Hepatocyte (in vitro differentiated cells): ENCODE data around the gene RAB8A. TPM values are rescaled to one million over a fixed set of nuclear protein-coding genes. Genes with fewer than 3 reads are reported as not detected.
"Not testable (repeated sequence)": the region's sequence is repeated elsewhere in the genome, so short reads cannot be mapped to it uniquely, and the experiment has no call there.

ENCODE experiments used
- DNase-seq: peaks from one replicate; pipeline ENCODE4 v3.0.0-alpha.2; 2016; ENCODE audit warnings: low spot score
- H2AFZ ChIP-seq: fragments of 200-600 bp; sonication (generic); 2 replicates; pipeline ENCODE4 v1.6.0; 2016; ENCODE audit warnings: antibody characterized with exemption, mild to moderate bottlenecking
- H3K27ac ChIP-seq: fragments of 200-600 bp; sonication (generic); 2 replicates; pipeline ENCODE4 v1.5.1; 2016; ENCODE audit warnings: mild to moderate bottlenecking
- H3K27me3 ChIP-seq: fragments of 200-600 bp; sonication (generic); 2 replicates; pipeline ENCODE4 v1.6.1; 2016
- H3K36me3 ChIP-seq: fragments of 200-600 bp; sonication (generic); replicated peaks from 2 replicates; pipeline ENCODE4 v1.5.1; 2016; ENCODE audit warnings: low read depth; ENCODE audit not compliant: insufficient read depth
- H3K4me1 ChIP-seq: fragments of 200-600 bp; sonication (generic); 2 replicates; pipeline ENCODE4 v1.5.1; 2016; ENCODE audit warnings: mild to moderate bottlenecking, moderate library complexity; ENCODE audit not compliant: insufficient read depth
- H3K4me2 ChIP-seq: fragments of 200-600 bp; sonication (generic); 2 replicates; pipeline ENCODE4 v1.6.0; 2016
- H3K4me3 ChIP-seq: fragments of 200-600 bp; sonication (generic); 2 replicates; pipeline ENCODE4 v1.5.1; 2016; ENCODE audit warnings: mild to moderate bottlenecking
- H3K79me2 ChIP-seq: fragments of 200-600 bp; sonication (generic); 2 replicates; pipeline ENCODE4 v1.6.0; 2017; ENCODE audit warnings: mild to moderate bottlenecking
- H3K9me2 ChIP-seq: fragments of 200-600 bp; sonication (generic); replicated peaks from 2 replicates; pipeline ENCODE4 v1.6.0; 2017; ENCODE audit warnings: mild to moderate bottlenecking; ENCODE audit not compliant: insufficient read depth
- H3K9me3 ChIP-seq: fragments of 200-600 bp; sonication (generic); 2 replicates; pipeline ENCODE4 v1.5.1; 2016; ENCODE audit warnings: low read depth, mild to moderate bottlenecking
- H4K20me1 ChIP-seq: fragments of 200-600 bp; sonication (generic); 2 replicates; pipeline ENCODE4 v1.6.0; 2016; ENCODE audit warnings: mild to moderate bottlenecking; ENCODE audit not compliant: insufficient read depth, poor library complexity, severe bottlenecking
- EZH2 ChIP-seq: fragments of 200-600 bp; sonication (generic); IDR thresholded peaks from 2 replicates; pipeline ENCODE4 v1.6.1; 2016; ENCODE audit warnings: antibody characterized with exemption, mild to moderate bottlenecking, borderline replicate concordance
- EZH2phosphoT487 ChIP-seq: fragments of 200-600 bp; sonication (generic); IDR thresholded peaks from one replicate; pipeline ENCODE4 v1.6.1; 2018; ENCODE audit warnings: antibody characterized with exemption, mild to moderate bottlenecking, low read depth, moderate library complexity; ENCODE audit not compliant: unreplicated experiment, severe bottlenecking
- WGBS: methylation state at CpG from one replicate; pipeline ENCODE4 v1.1.6; 2016; ENCODE audit warnings: low lambda C conversion rate; ENCODE audit errors: missing lambda C conversion rate; 5-methylcytosine and 5-hydroxymethylcytosine counted together
- polyA plus RNA-seq: library from polyadenylated mRNA; unstranded; fragments of >200 nt; fragmentation: Nextera tagmentation; extraction: Ambion mirVana; gene quantifications from 2 replicates; pipeline ENCODE4 v1.2.1, GENCODE V29; 2016
- total RNA-seq: library from RNA; depleted of rRNA; stranded (reverse); fragments of >200 nt; gene quantifications from 2 replicates; pipeline ENCODE4 v1.2.3, GENCODE V29; 2014
- TF ChIP-seq, protein P1 (sequence below): fragments of 200-600 bp; sonication (generic); IDR thresholded peaks from 2 replicates; pipeline ENCODE4 v1.5.1; 2016; ENCODE audit warnings: antibody characterized with exemption, mild to moderate bottlenecking; ENCODE audit not compliant: poor library complexity

Gene RAB8A
- total and polyA plus RNA-seq, 2 experiments from 2014 or later: 60.2 to 89.5 TPM

DNA sequence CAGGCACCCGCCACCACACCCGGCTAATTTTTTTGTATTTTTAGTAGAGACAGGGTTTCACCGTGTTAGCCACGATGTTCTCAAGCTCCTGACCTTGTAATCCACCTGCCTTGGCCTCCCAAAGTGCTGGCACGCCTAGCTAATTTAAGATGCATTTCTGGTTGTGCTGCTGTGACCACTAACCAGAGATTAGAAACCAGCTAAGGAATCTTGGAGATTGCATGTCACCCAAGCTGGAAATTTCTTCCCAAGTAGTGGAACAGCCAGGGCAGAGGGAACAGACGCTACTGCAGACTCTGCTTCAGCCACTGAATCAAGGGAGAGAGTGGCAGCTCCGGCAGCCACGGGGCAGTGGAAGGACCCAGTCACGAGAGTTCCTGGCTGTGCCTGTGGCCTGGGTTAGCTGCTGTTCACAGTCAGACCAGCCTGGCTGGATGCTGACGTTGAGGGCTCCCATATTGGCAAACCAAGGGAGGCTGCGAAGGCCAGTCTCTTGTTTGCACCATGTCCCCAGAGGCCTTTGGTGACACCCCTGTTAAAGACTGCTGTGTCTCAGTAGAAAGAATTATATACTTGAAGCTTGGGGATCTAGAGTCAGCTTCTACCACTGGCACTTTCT lies 27.5 kb upstream of the RAB8A start:
- 96% methylated on average over 11 of the region's 11 CpGs for WGBS
- no peak for DNase-seq
- no peaks in the 10 kb centered on the region for H3K27me3 ChIP-seq
- TF ChIP-seq, protein P1, sequence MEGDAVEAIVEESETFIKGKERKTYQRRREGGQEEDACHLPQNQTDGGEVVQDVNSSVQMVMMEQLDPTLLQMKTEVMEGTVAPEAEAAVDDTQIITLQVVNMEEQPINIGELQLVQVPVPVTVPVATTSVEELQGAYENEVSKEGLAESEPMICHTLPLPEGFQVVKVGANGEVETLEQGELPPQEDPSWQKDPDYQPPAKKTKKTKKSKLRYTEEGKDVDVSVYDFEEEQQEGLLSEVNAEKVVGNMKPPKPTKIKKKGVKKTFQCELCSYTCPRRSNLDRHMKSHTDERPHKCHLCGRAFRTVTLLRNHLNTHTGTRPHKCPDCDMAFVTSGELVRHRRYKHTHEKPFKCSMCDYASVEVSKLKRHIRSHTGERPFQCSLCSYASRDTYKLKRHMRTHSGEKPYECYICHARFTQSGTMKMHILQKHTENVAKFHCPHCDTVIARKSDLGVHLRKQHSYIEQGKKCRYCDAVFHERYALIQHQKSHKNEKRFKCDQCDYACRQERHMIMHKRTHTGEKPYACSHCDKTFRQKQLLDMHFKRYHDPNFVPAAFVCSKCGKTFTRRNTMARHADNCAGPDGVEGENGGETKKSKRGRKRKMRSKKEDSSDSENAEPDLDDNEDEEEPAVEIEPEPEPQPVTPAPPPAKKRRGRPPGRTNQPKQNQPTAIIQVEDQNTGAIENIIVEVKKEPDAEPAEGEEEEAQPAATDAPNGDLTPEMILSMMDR: no peak
- TF ChIP-seq EZH2phosphoT487: no peak
- TF ChIP-seq EZH2: no peak
- H3K79me2 ChIP-seq: peaks cover 83% of the 10 kb centered on the region
- no peak overlapping the region for H3K4me3 ChIP-seq
- no peak overlapping the region for H2AFZ ChIP-seq
- no peaks in the 10 kb centered on the region for H3K9me3 ChIP-seq
- no peak overlapping the region for H3K27ac ChIP-seq
- H4K20me1 ChIP-seq: peaks cover 71% of the 10 kb centered on the region
- peaks cover 13% of the 10 kb centered on the region for H3K36me3 ChIP-seq
- H3K9me2 ChIP-seq: no peaks in the 10 kb centered on the region
- H3K4me1 ChIP-seq: peaks cover 18% of the 10 kb centered on the region
- no peak overlapping the region for H3K4me2 ChIP-seq

DNA sequence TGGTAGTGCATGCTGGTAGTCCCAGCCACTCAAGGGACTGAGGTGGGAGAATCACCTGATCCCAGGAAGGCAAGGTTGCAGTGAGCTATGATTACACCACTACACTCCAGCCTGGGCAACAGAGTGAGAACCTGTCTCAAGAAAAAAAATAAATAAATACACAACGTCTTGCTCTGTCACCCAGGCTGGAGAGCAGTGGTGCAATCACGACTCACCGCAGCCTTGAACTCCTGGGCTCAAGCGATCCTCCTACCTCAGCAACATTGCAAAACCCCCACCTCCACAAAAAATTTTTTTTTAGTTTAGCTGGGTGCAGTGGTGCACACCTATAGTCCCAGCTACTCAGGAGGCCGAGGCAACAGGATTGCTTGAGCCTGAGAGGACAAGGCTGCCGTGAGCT lies 26.6 kb upstream of the RAB8A start:
- no peak for DNase-seq
- H3K9me3 ChIP-seq: no peaks in the 10 kb centered on the region
- peaks cover 62% of the 10 kb centered on the region for H4K20me1 ChIP-seq
- H3K27me3 ChIP-seq: no peaks in the 10 kb centered on the region
- H3K4me3 ChIP-seq: no peak overlapping the region
- peaks cover 18% of the 10 kb centered on the region for H3K4me1 ChIP-seq
- H3K9me2 ChIP-seq: no peaks in the 10 kb centered on the region
- peaks cover 13% of the 10 kb centered on the region for H3K36me3 ChIP-seq
- no peak overlapping the region for H3K27ac ChIP-seq
- TF ChIP-seq EZH2 (no peak), EZH2phosphoT487 (no peak)
- TF ChIP-seq, protein P1: no peak
- H3K79me2 ChIP-seq: peaks cover 77% of the 10 kb centered on the region
- no peak overlapping the region for H3K4me2 ChIP-seq
- 84% methylated on average over 6 of the region's 6 CpGs for WGBS
- H2AFZ ChIP-seq: no peak overlapping the region

DNA sequence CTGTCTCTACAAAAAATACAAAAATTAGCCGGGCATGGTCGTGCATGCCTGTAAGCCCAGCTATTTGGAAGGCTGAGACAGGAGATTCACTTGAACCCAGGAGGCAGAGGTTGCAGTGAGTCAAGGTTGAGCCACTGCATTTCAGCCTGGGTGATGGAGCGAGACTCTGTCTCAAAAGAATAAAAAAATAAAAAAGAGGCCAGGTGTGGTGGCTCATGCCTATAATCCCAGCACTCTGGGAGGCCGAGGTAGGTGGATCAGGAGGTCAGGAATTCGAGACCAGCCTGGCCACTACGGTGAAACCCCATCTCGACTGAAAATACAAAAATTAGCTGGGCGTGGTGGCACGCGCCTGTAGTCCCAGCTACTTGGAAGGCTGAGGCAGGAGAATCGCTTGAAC lies 24.3 kb upstream of the RAB8A start:
- Histone ChIP-seq H3K79me2 (peaks cover 71% of the 10 kb centered on the region), H4K20me1 (peaks cover 41% of the 10 kb centered on the region), H3K36me3 (peaks cover 16% of the 10 kb centered on the region), H3K4me1 (peaks cover 18% of the 10 kb centered on the region)
- not testable (repeated sequence) for H3K9me3 ChIP-seq, H3K4me2 ChIP-seq, H3K27ac ChIP-seq, DNase-seq, H3K4me3 ChIP-seq, H2AFZ ChIP-seq, H3K9me2 ChIP-seq, H3K27me3 ChIP-seq
- 94% methylated on average over 11 of the region's 11 CpGs for WGBS

DNA sequence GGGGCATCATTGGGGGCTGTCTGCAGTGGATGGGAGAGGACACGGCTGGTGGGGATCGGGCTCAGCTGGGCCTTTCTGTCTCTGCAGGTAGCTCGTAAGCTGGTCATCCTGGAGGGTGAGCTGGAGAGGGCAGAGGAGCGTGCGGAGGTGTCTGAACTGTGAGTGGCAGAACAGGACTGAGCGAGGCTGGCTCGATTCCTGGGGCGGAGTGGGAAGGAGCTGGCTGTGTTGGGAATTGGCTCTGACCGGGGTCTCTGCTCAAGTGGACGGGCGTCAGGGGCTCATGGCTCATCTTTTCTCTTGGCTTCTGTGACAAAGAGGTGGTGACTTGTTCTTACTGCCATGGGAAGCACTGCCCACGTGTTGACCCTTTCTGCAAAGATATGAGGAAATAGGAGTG lies 23.7 kb upstream of the RAB8A start:
- no peaks in the 10 kb centered on the region for H3K9me3 ChIP-seq
- no peaks in the 10 kb centered on the region for H3K27me3 ChIP-seq
- H4K20me1 ChIP-seq: peaks cover 37% of the 10 kb centered on the region
- DNase-seq: no peak
- TF ChIP-seq, protein P1: no peak
- TF ChIP-seq EZH2phosphoT487 (no peak), EZH2 (no peak)
- peak overlapping the region; percentile 92 for H3K27ac ChIP-seq
- peaks cover 16% of the 10 kb centered on the region for H3K36me3 ChIP-seq
- peaks cover 68% of the 10 kb centered on the region for H3K79me2 ChIP-seq
- peaks cover 18% of the 10 kb centered on the region for H3K4me1 ChIP-seq
- 97% methylated on average over 10 of the region's 12 CpGs for WGBS
- H2AFZ ChIP-seq: no peak overlapping the region
- no peaks in the 10 kb centered on the region for H3K9me2 ChIP-seq
- no peak overlapping the region for H3K4me2 ChIP-seq
- no peak overlapping the region for H3K4me3 ChIP-seq
